ENCODE results near the gene OTUD4. TPM values are rescaled to one million over a fixed set of nuclear protein-coding genes. Genes with fewer than 3 reads are reported as not detected.

Gene OTUD4
- total and polyA plus RNA-seq, 9 of the 15 experiments (the other 6 are each of a cell fraction or from before 2014, with no cell fraction given): 4.2 to 29.0 (median 24.8) TPM

GRCh38 chr4:145180298-145181090 is at the start of gene OTUD4 (continued):
- TF ChIP-seq SMAD2 (IDR thresholded peaks at IDR 0.05; ENCODE audit: low read depth, low read length): no peak
- TF ChIP-seq ZNF23 (CRISPR knock-in tag; IDR thresholded peaks at IDR 0.05): no peak
- TF ChIP-seq, protein P1, sequence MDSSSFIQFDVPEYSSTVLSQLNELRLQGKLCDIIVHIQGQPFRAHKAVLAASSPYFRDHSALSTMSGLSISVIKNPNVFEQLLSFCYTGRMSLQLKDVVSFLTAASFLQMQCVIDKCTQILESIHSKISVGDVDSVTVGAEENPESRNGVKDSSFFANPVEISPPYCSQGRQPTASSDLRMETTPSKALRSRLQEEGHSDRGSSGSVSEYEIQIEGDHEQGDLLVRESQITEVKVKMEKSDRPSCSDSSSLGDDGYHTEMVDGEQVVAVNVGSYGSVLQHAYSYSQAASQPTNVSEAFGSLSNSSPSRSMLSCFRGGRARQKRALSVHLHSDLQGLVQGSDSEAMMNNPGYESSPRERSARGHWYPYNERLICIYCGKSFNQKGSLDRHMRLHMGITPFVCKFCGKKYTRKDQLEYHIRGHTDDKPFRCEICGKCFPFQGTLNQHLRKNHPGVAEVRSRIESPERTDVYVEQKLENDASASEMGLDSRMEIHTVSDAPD (CRISPR knock-in tag; IDR thresholded peaks at IDR 0.05): no peak
- TF ChIP-seq, protein P2, sequence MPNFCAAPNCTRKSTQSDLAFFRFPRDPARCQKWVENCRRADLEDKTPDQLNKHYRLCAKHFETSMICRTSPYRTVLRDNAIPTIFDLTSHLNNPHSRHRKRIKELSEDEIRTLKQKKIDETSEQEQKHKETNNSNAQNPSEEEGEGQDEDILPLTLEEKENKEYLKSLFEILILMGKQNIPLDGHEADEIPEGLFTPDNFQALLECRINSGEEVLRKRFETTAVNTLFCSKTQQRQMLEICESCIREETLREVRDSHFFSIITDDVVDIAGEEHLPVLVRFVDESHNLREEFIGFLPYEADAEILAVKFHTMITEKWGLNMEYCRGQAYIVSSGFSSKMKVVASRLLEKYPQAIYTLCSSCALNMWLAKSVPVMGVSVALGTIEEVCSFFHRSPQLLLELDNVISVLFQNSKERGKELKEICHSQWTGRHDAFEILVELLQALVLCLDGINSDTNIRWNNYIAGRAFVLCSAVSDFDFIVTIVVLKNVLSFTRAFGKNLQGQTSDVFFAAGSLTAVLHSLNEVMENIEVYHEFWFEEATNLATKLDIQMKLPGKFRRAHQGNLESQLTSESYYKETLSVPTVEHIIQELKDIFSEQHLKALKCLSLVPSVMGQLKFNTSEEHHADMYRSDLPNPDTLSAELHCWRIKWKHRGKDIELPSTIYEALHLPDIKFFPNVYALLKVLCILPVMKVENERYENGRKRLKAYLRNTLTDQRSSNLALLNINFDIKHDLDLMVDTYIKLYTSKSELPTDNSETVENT (CRISPR knock-in tag; IDR thresholded peaks at IDR 0.05): no peak; the same call in none of the 2 replicates
- TF ChIP-seq SIN3B (IDR thresholded peaks at IDR 0.05; ENCODE audit: low read depth): 0 out of 2 replicates have a peak, but pooled peaks have one; percentile 52
- TF ChIP-seq PHB2 (IDR thresholded peaks at IDR 0.05; ENCODE audit: low read depth): no peak
- TF ChIP-seq ZFX (CRISPR knock-in tag; IDR thresholded peaks at IDR 0.05): peak; percentile 89
- TF ChIP-seq IFI16 (CRISPR knock-in tag; IDR thresholded peaks at IDR 0.05): no peak
- 0 out of 2 replicates have a peak, but pooled peaks have one; percentile 21 for TF ChIP-seq ZBTB12 (CRISPR knock-in tag; IDR thresholded peaks at IDR 0.05)
- TF ChIP-seq THRB (CRISPR knock-in tag; conservative IDR thresholded peaks at IDR 0.05): no peak
- peak; percentile 62 to 63 for TF ChIP-seq E2F6 (IDR thresholded peaks at IDR 0.05; ENCODE audit: borderline replicate concordance in 1 of 2, extremely low read depth in 1 of 2, insufficient read depth in 1 of 2, insufficient read length in 1 of 2, low read depth in 1 of 2, low read length in 1 of 2, poor library complexity in 1 of 2, severe bottlenecking in 1 of 2)
- no peak for TF ChIP-seq SNIP1 (IDR thresholded peaks at IDR 0.05; ENCODE audit: low read depth)
- TF ChIP-seq CREB3L1 (IDR thresholded peaks at IDR 0.05; ENCODE audit: borderline replicate concordance, low read depth): peak; percentile 83
- TF ChIP-seq U2AF2 (optimal IDR thresholded peaks at IDR 0.05; ENCODE audit: low read depth, low read length): no peak
- TF ChIP-seq ZBTB5 (IDR thresholded peaks at IDR 0.05): no peak

All from K562 (cell line).